HAP-1 (cell line): Measurements from ENCODE around the gene GDNF.
A peak's percentile ranks its signal among the peaks of the same experiment; 100 is the strongest.
"Not testable (repeated sequence)": the region's sequence is repeated elsewhere in the genome, so short reads cannot be mapped to it uniquely, and the experiment has no call there.

Experiments used
- DNase-seq, 2 experiments: peaks; one replicate each; pipeline ENCODE4 v3.0.0-alpha.2; 2016 to 2020; ENCODE audit warnings: low spot score in 2 of 2
- H3K27me3 ChIP-seq: fragments of 250-450 bp; sonication (Bioruptor Pico); 2 replicates; pipeline ENCODE4 v1.5.1; 2020; ENCODE audit warnings: low read depth, mild to moderate bottlenecking, moderate library complexity
- H3K36me3 ChIP-seq: fragments of 250-450 bp; sonication (Bioruptor Pico); replicated peaks from 2 replicates; pipeline ENCODE4 v1.5.1; 2020; ENCODE audit warnings: mild to moderate bottlenecking
- H3K4me1 ChIP-seq: fragments of 250-450 bp; sonication (Bioruptor Pico); 2 replicates; pipeline ENCODE4 v1.5.1; 2020; ENCODE audit warnings: mild to moderate bottlenecking
- H3K4me3 ChIP-seq: fragments of 250-450 bp; sonication (Bioruptor Pico); 2 replicates; pipeline ENCODE4 v1.5.1; 2020; ENCODE audit warnings: mild to moderate bottlenecking, moderate library complexity
- H3K9me3 ChIP-seq: fragments of 250-450 bp; sonication (Bioruptor Pico); 2 replicates; pipeline ENCODE4 v1.5.1; 2020; ENCODE audit warnings: mild to moderate bottlenecking, moderate library complexity
- in situ Hi-C: fragments of 300-500 bp; cut with MboI; formaldehyde crosslinking; loops from 3 replicates; pipeline ENCODE4 v1.14.3; 2020; ENCODE audit warnings: low sequenced_read_pairs, inconsistent platforms, mixed read lengths

GDNF gene

GRCh38 chr5:37804401-37804800, 35.4 kb downstream of the GDNF start:
- H3K27me3 ChIP-seq = no peaks in the 10 kb centered on the region
- in situ Hi-C loops = no loop called here

GRCh38 chr5:37803487-37803886, 36.4 kb downstream of the GDNF start:
- no peaks in the 10 kb centered on the region for H3K9me3 ChIP-seq
- H3K4me1 ChIP-seq = no peaks in the 10 kb centered on the region
- in situ Hi-C loops = no loop called here
- no peak overlapping the region for H3K4me3 ChIP-seq
- no peak for DNase-seq
- no peaks in the 10 kb centered on the region for H3K36me3 ChIP-seq
- H3K27me3 ChIP-seq = no peaks in the 10 kb centered on the region

More at GRCh38 chr5:37804401-37804800, 35.4 kb downstream of the GDNF start:
- no peak overlapping the region for H3K4me3 ChIP-seq
- H3K36me3 ChIP-seq = no peaks in the 10 kb centered on the region
- no peak for DNase-seq
- H3K9me3 ChIP-seq = no peaks in the 10 kb centered on the region
- no peaks in the 10 kb centered on the region for H3K4me1 ChIP-seq

- DNase-seq = no peak
- Histone ChIP-seq H3K27me3 (no peaks in the 10 kb centered on the region), H3K36me3 (no peaks in the 10 kb centered on the region), H3K9me3 (no peaks in the 10 kb centered on the region), H3K4me1 (no peaks in the 10 kb centered on the region), H3K4me3 (no peak overlapping the region)
- in situ Hi-C loops = no loop called here
Measured at GRCh38 chr5:37801521-37801920, 38.3 kb downstream of the GDNF start.

GRCh38 chr5:37799865-37800421, 39.9 kb downstream of the GDNF start:
- in situ Hi-C loops = no loop called here
- Histone ChIP-seq H3K4me3 (no peak overlapping the region), H3K4me1 (no peaks in the 10 kb centered on the region), H3K36me3 (no peaks in the 10 kb centered on the region), H3K9me3 (no peaks in the 10 kb centered on the region), H3K27me3 (no peaks in the 10 kb centered on the region)
- DNase-seq = no peak

- H3K36me3 ChIP-seq, H3K9me3 ChIP-seq, H3K27me3 ChIP-seq, H3K4me3 ChIP-seq, DNase-seq, in situ Hi-C loops, H3K4me1 ChIP-seq: not testable (repeated sequence)
Measured at GRCh38 chr5:37796435-37796834, 43.4 kb downstream of the GDNF start.

GRCh38 chr5:37795292-37795691, 44.5 kb downstream of the GDNF start:
- in situ Hi-C loops, DNase-seq, H3K36me3 ChIP-seq, H3K27me3 ChIP-seq, H3K4me1 ChIP-seq, H3K9me3 ChIP-seq, H3K4me3 ChIP-seq: not testable (repeated sequence)

GRCh38 chr5:37792975-37793631, 46.7 kb downstream of the GDNF start:
- no peak overlapping the region for H3K4me3 ChIP-seq
- H3K9me3 ChIP-seq = no peaks in the 10 kb centered on the region
- in situ Hi-C loops = no loop called here
- H3K4me1 ChIP-seq = no peaks in the 10 kb centered on the region
- DNase-seq = no peak
- no peaks in the 10 kb centered on the region for H3K27me3 ChIP-seq
- H3K36me3 ChIP-seq = no peaks in the 10 kb centered on the region

GRCh38 chr5:37791321-37791720, 48.5 kb downstream of the GDNF start:
- DNase-seq = no peak
- H3K4me3 ChIP-seq = no peak overlapping the region
- H3K9me3 ChIP-seq = no peaks in the 10 kb centered on the region
- no peaks in the 10 kb centered on the region for H3K36me3 ChIP-seq
- H3K27me3 ChIP-seq = no peaks in the 10 kb centered on the region
- in situ Hi-C loops = no loop called here
- no peaks in the 10 kb centered on the region for H3K4me1 ChIP-seq

- Histone ChIP-seq H3K4me3 (no peak overlapping the region), H3K36me3 (no peaks in the 10 kb centered on the region), H3K27me3 (no peaks in the 10 kb centered on the region), H3K4me1 (no peaks in the 10 kb centered on the region), H3K9me3 (no peaks in the 10 kb centered on the region)
- no peak for DNase-seq
- in situ Hi-C loops = no loop called here
Measured at GRCh38 chr5:37789991-37790390, 49.9 kb downstream of the GDNF start.

GRCh38 chr5:37787742-37788141, 52.1 kb downstream of the GDNF start:
- H3K4me1 ChIP-seq = no peaks in the 10 kb centered on the region
- no peaks in the 10 kb centered on the region for H3K27me3 ChIP-seq
- no peak overlapping the region for H3K4me3 ChIP-seq
- no peak for DNase-seq
- no peaks in the 10 kb centered on the region for H3K9me3 ChIP-seq
- no peaks in the 10 kb centered on the region for H3K36me3 ChIP-seq
- in situ Hi-C loops = no loop called here

- H3K36me3 ChIP-seq = no peaks in the 10 kb centered on the region
- H3K27me3 ChIP-seq = no peaks in the 10 kb centered on the region
- no peaks in the 10 kb centered on the region for H3K4me1 ChIP-seq
- in situ Hi-C loops = no loop called here
- no peaks in the 10 kb centered on the region for H3K9me3 ChIP-seq
- no peak overlapping the region for H3K4me3 ChIP-seq
- DNase-seq = no peak
Measured at GRCh38 chr5:37786862-37787519, 52.9 kb downstream of the GDNF start.

- no peaks in the 10 kb centered on the region for H3K9me3 ChIP-seq
- no peaks in the 10 kb centered on the region for H3K27me3 ChIP-seq
- no peak overlapping the region for H3K4me3 ChIP-seq
- H3K36me3 ChIP-seq = no peaks in the 10 kb centered on the region
- no peaks in the 10 kb centered on the region for H3K4me1 ChIP-seq
- in situ Hi-C loops = no loop called here
- DNase-seq = peak in 1 of 2 experiments; percentile 16
Measured at GRCh38 chr5:37786416-37786815, 53.4 kb downstream of the GDNF start.

GRCh38 chr5:37781409-37781808, 58.4 kb downstream of the GDNF start:
- H3K4me3 ChIP-seq, H3K4me1 ChIP-seq, DNase-seq, H3K36me3 ChIP-seq, H3K9me3 ChIP-seq, H3K27me3 ChIP-seq, in situ Hi-C loops: not testable (repeated sequence)

- DNase-seq = no peak
- Histone ChIP-seq H3K4me3 (no peak overlapping the region), H3K36me3 (no peaks in the 10 kb centered on the region), H3K9me3 (peaks cover 10% of the 10 kb centered on the region; the same call in 1 of the 2 replicates), H3K27me3 (no peaks in the 10 kb centered on the region), H3K4me1 (no peaks in the 10 kb centered on the region)
- in situ Hi-C loops = no loop called here
Measured at GRCh38 chr5:37777432-37778130, 62.3 kb downstream of the GDNF start.
